Right renal pelvis (tissue), 4 donors: ENCODE results near the gene AGBL4. TPM values are rescaled to one million over a fixed set of nuclear protein-coding genes. Genes with fewer than 3 reads are reported as not detected.

Experiments
- DNase-seq, 4 donors: peaks; one replicate each; pipeline ENCODE4 v3.0.0-alpha.2; 2013; ENCODE audit warnings: low read depth in 4 of 4, low spot score in 3 of 4, missing footprints in 1 of 4
- polyA plus RNA-seq, 4 donors: library from polyadenylated mRNA; unstranded; fragments of 120-200 nt; gene quantifications; one replicate each; pipeline ENCODE4 v1.2.1, GENCODE V29; 2013; ENCODE audit not compliant: insufficient read length in 4 of 4

The AGBL4 gene
- polyA plus RNA-seq, 4 donors, result 0.87 to 1.5 (median 1.2) TPM

GRCh38 chr1:48851638-48852037 is 1172.1 kb downstream of the AGBL4 start:
- DNase-seq, result no peak

- DNase-seq, result no peak
Measured at GRCh38 chr1:48848035-48848434, 1175.7 kb downstream of the AGBL4 start.

GRCh38 chr1:48846441-48846840 is 1177.3 kb downstream of the AGBL4 start:
- DNase-seq, result no peak

GRCh38 chr1:48844187-48844586 is 1179.6 kb downstream of the AGBL4 start:
- DNase-seq, result no peak

- peak in 2 of 4 donors; percentile 16 to 23 for DNase-seq
Measured at GRCh38 chr1:48841966-48842365, 1181.8 kb downstream of the AGBL4 start.

- peak in 2 of 4 donors; percentile 25 to 58 for DNase-seq
Measured at GRCh38 chr1:48841461-48841860, 1182.3 kb downstream of the AGBL4 start.

- DNase-seq, result no peak
Measured at GRCh38 chr1:48831120-48831978, 1192.4 kb downstream of the AGBL4 start.

- DNase-seq, result no peak
Measured at GRCh38 chr1:48830715-48831114, 1193.0 kb downstream of the AGBL4 start.

- DNase-seq, result no peak
Measured at GRCh38 chr1:48829446-48829845, 1194.3 kb downstream of the AGBL4 start.

GRCh38 chr1:48823168-48823567 is 1200.6 kb downstream of the AGBL4 start:
- peak; percentile 41 to 79 (median 67) for DNase-seq

GRCh38 chr1:48820491-48820890 is 1203.3 kb downstream of the AGBL4 start:
- DNase-seq, result no peak

- DNase-seq, result peak in 2 of 4 donors; percentile 34 to 38
Measured at GRCh38 chr1:48817505-48818114, 1206.1 kb downstream of the AGBL4 start.

GRCh38 chr1:48810740-48811139 is 1213.0 kb downstream of the AGBL4 start:
- DNase-seq, result no peak

- no peak for DNase-seq
Measured at GRCh38 chr1:48808496-48808895, 1215.3 kb downstream of the AGBL4 start.

GRCh38 chr1:48807554-48808260 is 1216.0 kb downstream of the AGBL4 start:
- no peak for DNase-seq

- DNase-seq, result no peak
Measured at GRCh38 chr1:48803474-48803873, 1220.3 kb downstream of the AGBL4 start.

- no peak for DNase-seq
Measured at GRCh38 chr1:48794816-48795215, 1228.9 kb downstream of the AGBL4 start.

- DNase-seq, result no peak
Measured at GRCh38 chr1:48793863-48794262, 1229.9 kb downstream of the AGBL4 start.

- DNase-seq, result no peak
Measured at GRCh38 chr1:48792961-48793360, 1230.8 kb downstream of the AGBL4 start.

- no peak for DNase-seq
Measured at GRCh38 chr1:48790397-48790796, 1233.4 kb downstream of the AGBL4 start.

- no peak for DNase-seq
Measured at GRCh38 chr1:48789903-48790302, 1233.9 kb downstream of the AGBL4 start.
